GM19193 (cell line): ENCODE results near the gene IGDCC3.

Experiments
- POLR2A ChIP-seq: IDR thresholded peaks from 4 replicates; pipeline ENCODE4 v1.6.1; 2011; ENCODE audit not compliant: insufficient read depth, insufficient read length; ENCODE audit errors: extremely low read depth

IGDCC3 gene

DNA sequence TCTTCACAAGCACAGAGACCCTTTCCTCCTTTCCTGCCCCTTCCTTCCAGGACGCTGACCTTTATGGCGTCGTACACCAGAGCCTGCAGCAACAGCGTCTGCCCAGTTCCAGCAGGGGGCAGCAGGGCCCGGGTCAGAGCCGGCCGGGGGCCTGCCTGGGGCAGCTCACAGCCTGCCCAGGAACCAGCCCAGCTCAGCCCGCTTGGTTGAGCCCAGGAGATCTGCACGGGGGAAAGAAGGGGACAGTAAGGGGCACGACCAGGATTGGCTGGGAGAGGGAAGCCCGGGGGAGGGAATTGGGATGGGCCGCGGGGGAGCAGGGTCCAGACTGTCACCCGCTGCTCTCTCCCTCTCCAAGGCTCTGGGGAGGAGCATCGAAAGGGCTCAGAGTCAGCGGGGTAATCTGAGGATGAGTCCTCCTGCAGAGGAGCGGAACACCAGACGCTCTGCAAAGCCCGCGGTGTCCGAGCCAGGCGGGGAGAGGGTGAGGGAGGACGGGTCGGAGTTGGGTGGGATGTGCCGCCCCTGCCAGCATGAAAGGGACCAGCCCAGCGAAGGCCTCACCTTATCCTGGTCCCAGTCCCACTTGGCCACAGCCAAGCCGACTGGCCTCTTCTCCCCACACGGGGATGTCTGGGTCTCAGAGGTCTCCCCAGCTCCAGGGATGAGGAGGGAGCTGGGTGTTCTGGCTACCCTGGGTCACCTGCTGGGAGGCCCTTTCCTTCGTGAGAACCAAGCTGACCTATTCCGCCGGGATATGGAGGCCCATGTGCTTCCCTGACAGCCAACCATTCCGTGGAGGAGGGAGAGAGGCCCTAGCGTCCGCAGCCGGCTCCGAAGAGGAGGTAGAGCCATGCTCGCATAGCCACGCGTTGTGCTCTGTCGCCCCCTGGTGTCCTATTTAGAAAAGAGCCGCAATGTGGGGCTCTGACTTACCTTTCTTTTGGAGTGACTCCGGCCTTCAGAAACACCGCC is 7.4 kb upstream of the IGDCC3 start:
- TF ChIP-seq POLR2A: no peak

DNA sequence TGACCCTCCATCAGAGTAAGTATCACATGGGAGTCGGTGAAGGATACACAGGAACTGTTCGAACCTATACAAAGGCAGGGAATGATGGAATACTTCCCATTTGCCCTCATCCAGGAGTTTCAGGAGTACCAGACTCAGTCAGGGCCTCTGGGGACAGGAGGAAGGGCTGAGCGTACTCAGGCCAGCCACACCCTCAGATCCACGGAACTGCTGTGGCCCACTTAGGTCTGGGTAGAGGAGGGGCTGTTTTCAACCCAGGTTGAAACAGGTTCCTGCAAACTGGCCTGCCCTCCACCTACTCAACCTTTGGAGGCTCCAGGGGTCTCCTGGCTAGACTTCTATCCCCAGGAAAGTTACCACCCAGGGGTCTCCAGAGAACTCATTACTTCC is 6.7 kb upstream of the IGDCC3 start:
- TF ChIP-seq POLR2A: no peak

DNA sequence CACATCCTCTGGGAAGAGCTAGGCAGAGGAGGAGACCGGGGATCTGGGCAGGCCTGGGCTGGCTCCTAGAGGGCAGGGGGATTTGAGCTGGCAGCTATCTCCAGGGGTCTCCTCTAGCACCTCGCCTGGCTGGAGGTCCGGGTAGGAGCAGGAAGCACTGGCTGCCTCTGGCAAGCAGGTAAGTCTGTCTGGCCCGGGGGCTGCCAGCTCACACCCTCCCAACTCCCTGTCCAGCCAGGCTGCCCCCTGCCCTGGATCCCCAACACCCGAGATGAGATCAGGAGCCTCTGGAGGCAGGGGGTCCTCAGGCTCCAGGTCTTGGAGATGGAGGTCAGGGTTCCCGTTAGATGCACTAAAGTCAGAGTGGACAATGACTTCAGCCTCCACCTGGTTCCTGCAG is 6.2 kb upstream of the IGDCC3 start:
- TF ChIP-seq POLR2A: no peak

DNA sequence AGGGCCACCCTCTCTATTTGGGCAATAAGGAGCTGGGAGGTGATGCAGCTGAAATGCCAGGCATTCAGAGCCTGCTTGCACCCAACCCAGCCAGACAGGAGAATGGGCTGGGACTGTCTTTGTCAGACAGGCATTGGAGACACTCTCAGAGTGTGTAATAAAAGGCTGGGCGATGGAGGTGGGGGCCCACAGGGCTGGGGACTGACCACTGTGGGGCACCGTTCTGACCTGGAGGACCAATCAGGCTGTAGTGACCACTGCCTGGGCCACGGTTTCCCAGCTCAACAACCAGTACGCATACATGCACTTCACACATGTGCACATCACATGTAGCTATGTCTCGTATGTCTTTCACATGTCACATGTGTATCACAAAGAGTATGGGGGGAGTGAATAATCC is 5.7 kb upstream of the IGDCC3 start:
- no peak for TF ChIP-seq POLR2A

DNA sequence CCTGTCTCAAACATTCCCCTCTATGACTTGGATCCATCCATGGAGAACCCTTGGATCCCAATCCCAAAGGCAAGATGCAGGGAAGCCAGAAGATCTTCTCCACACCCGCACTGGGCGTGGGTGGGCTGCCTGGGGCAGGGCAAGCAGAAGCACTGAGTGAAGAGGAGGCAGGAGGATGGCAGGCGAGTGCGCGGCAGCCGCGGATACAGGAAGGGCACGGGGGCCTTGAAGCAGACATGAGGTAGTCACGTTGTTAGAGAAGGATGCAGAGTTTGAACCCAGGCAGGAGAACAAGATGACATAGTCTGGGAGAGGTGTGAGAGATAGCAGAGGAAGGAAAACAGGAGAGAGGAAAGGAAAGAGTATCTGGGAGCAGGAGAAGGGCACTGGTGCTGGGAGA is 5.1 kb upstream of the IGDCC3 start:
- TF ChIP-seq POLR2A: no peak

DNA sequence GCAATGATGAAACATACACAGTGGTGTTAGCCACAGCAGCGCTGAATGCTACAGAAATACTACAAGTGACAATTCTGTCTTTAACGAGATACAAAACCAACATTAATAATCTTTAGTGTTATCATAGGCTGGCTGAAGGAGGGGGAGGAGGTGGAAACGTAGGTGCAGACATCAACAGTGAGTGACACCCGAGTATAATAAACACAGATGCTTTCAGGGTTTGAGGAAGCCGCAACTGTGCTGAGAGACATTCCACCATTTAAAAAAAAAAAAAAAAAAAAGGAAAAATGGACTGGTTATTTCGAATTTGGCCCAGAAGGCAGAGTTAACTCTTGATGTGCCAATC is 4.3 kb upstream of the IGDCC3 start:
- no peak for TF ChIP-seq POLR2A

DNA sequence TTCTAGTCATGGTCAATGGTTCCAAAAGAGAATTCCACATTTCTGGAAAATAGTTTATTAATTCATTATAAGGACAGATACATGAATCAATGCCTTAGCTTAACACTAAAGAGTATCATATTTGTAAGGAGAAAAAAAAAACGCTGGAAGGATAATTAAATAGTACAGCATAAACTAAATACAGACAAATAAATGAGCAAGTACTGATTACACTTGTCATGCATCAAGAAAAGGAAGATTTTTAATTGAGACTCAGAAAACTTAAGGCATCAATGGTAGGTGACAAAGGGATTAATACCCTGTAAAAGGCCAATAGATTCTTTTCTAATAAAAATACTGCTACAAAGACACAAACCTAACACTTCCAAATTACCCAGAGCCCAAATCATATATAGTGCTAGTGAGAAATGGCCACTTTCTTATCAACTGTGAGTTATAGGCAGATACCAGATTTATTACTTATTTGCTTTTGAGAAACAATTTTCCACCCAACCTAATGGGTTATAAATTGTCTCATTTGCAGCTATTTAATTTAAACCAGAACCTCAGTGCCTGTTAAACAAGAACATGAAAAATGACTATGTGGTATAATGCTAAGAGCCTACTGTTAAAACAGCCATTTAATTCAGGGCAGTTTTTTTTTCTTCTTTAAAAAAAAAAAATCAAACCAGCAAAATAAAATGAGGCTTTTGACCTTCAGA is 3.8 kb upstream of the IGDCC3 start:
- no peak for TF ChIP-seq POLR2A

DNA sequence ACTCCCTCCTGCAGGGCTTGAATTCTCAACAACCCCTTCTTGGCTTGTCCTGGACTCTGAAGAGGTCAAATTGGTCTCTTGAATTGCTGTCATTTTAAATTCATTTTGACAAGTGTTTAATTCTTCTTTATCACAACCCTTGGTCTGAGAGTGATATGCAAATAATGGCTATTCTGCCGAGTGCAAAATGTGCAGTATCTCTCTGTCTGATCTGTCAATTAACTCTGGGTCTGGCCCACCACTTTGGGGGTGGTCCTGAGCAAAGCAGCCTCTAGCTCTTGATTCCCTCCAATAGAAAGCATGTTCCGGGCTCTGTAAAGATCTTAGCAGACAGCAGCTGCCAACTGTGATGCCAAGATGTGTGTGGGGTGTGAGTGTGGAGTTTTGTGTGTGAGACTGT is 2.2 kb upstream of the IGDCC3 start:
- TF ChIP-seq POLR2A: no peak

DNA sequence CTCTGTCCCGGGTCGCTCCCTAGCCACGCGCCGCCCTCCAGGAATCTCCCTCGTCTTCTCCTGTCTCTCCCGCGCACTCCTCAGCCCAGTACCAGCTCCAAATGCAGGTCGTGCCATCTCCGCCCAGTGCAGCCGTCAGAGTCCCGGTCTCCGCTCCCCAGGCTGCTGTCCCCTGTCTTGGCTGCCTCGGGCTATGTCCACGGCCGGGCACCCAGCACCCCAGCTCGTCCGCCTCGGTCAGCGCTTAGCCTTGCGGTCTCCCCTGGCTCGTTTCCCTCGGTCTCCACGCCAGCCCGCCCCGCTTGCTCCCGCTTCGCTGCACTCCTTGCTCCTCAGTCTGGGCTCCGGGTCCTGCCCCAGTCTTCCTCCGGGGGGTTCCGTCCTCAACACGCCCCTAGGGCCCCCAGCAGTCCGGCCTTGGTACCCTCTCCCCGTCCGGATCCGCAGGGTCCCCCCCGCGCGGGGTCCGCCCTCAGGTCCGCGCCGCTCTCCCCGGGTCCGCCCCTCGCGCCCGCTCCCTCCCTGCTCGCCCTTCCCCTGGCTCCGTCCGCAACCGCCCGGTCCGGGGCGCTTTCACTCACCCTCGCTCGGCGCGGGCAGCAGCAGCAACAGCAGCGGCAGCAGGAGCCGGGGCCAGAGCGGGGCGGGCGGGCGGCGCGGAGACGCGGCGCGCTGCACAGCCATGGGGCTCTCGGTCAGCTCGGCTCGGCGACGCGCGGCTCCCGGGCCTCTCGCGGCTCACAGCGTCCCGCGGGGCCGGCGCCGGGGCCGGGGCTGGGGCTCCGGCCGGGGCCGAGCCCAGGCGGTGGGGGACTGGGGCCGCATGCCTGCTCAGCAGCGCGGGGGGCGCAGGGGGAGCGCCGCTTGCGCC is 462 bp downstream of the IGDCC3 start:
- TF ChIP-seq POLR2A: no peak

DNA sequence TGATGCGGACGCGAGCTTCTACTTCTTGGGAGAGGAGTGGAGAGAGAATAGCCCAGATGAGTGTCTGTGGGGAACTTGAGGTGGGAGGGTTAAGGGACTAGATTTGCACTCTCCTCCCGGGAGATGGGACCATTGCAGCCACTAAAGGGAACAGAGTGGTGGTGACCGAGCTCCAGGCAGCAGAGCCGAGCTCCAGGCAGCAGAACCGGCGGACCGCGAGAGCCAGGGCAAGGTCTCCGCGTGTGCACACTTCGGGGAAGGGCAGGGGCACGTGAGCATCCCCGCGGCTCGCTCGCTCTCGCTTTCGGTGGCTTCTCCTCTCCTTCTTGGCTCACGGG is 1.1 kb downstream of the IGDCC3 start:
- TF ChIP-seq POLR2A: no peak

DNA sequence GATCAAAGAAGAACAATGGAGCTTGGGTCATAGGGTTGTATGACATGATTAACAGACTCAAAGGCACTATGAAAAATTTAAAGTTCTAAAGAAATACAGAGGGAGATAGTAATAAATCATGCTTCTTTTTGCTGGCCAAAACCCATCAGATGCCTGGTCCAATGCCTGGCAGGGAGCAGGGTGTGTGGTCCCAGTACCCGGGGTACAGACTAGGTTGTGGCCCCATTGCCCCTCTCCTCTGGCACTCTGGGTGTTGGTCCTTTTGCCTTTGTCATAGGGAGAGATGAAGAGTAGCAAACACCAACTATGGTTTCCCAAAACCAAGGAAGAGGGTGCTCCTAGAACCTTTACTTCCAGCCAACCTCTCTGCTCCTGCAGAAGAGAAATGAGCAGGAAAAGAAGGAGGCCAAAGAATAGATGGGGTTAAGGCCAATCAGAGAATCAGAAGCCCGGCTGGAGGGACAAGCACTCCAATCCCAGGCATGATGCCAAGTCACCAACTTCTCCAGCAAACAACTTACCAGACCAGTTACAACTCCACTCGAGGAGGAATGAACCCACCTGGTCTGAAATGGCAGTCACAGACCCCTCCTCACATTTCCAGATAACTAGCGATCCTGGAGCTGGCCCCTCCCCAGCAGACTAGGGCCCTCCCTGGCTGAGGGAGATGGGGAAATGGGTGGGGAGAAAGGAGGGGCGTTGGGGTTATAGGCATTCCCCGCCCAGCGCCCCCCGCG is 1.8 kb downstream of the IGDCC3 start:
- TF ChIP-seq POLR2A: no peak

DNA sequence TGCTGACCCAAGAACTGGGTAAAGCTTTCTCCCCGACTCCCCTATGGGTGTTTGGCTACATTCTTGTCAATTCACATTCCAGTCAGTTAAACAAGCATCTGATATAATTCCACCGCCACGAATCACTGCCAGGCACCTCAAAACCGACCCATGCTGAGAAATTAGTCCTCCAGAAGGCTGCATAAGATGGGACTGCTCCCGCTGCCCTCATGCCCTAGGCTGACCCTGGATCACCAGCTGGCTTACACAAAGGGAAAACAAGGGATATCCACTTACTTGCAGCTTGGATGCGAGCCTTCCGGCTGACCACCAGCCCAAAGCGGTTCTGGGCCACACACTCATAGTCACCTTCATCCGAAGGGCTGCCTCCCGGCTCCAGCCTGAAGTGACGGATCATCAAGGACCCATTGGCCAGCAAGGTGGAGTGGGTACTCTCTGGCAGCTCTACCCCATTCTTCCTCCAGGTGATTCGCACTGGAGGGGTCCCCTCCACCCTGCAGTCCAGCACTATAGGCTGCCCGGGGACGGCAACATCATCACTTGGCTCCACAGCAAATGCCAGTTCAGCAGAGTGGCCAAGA is 2.9 kb downstream of the IGDCC3 start:
- TF ChIP-seq POLR2A: no peak

DNA sequence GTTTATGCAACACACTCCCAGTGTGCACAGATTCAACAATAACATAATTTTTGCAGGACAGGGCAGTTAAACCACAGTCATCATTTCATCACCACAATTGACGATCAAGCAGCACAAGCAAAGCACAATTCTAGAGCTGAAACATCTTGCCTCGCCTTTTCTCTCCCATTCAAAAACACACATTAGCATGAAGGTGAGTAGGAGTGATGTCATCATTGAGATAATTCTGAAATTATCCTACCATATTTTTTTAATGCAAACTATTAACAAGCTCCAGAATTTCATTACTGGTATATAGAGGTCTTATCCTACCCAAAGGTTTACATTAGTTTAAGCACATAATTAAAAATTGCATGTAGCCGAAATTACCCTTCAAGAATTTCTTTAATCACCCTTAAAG is 3.5 kb downstream of the IGDCC3 start:
- TF ChIP-seq POLR2A: no peak

DNA sequence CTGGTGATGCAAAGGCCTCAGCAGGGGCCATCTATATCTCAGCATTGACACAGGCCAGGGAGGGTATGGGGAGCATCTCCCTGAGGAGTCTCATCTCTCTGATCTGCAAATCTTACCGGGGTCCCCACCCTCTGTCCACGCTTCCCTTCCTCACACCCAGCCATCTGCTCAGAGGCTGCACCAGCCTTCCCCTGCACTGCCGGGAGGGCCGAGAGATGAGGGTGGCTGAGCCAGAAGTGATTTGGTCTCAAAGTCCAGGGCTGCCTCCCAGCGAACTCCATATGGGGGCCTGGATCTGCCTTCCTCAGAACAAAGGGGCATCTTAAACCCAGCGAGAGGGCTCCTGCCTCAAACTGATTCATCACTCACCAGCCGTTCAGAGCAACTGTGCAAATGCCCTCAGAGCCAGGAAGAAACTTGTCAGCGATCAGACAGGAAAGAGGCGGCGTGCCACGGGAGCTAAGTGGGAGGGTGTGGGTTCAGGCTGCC is 4.6 kb downstream of the IGDCC3 start:
- TF ChIP-seq POLR2A: no peak
